ENCODE data around the gene ELMO3.

ELMO3 gene

DNA sequence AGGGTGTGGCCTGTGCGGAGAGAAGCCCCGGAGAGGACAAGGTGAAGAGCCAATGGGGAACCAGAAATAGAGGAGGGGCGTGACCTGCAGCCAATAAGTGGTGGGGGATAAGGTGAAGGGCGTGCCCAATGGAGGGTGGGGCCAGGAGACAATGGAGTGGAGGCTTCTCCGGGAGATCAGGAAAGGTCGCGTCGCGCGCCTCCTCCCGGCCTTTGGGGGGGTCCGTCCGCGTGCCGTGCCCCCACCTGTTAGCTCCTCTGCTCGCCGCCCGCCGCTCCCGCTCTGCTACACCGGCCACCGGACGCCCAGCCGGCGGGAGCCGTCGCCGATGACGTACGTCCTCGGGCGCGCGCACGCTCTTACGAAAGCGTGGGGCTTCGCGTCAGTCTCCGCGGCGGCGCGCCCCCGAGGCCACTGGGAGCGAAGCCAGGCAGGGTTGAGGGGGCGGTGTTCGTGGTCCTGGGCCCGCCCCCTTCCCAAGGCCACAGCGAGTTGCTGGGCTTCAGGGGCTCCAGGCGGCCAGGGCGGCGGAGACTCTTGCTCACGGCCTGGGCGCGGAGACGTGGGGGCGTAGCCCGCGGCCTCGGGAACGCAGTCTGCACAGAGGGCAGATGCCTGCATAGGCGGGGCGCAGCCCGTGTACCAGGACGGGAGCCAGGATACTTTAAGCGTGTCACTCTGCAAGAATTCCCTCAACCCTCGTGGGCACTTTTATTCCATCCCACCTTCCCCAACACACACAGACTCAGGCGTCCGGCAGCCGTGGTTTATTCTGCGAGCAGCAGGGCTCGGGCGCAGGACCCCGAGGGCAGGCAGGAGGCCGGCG is 15.1 kb upstream of the ELMO3 start, which contains the start of gene MATCAP1:
Gene MATCAP1 (minus strand): TSS at position 337 of the 826 bp plus-strand sequence. CDS start 3,353 bp downstream, outside the sequence.
- peak; percentile 93 to 95 for DNase-seq

DNA sequence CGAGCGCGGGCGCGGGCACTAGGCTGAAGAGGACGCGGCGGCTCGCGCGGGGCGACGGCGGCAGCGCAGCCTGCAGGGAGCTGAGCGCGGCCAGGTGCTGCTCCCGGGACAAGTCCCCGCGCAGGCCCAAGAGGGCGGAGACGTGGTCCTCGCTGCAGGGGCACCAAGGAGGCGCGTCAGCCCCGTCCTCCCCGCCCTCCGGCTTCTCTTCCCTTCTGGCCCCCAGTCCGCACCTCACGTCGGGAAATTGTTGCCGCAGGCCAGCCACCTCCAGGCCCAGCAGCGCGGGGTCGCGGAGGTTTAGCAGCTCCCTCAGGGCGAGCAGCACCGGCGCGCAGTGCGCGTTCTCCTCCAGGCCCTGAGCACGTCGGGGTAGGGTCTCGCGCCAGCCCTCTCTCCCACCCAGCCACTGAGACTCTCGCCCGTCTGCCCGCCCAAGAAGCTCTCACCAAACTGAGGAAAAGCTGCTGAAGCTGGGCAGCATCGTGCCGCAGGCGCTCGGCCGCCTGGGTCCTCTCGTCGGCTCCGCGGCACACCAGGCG is 14.4 kb upstream of the ELMO3 start:
- peak in 1 of 2 donors; percentile 57 for DNase-seq

DNA sequence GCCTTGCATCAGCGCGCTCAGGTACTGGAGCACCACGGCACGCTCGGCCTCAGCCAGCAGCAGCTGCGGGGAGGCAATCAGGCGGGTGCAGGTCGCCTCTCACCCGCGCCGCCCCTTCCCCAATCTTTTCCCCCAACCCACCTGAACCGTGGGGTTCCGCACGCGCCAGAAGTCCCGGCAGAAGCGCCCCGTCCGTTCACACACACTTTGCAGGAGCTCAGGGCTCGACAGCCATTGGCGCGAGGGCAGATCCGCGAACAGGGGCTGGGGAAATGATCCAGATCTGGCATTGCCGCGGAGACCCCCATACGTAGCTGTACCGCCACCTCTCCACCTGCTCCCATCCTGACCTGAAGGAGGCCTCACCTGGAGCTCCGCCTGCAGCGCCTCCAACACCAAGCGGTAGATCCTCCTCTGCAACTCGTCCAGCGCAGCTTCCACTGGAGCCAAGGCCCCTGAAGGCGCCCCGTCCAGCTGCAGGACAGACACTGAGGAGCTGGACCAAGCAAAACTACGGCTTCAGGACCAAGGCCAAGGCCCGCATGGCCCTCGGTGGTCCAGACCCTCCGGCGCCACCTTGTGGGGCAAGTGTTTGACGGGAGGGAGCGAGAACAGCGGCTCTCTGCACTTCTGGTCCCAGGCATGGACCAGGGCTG is 13.8 kb upstream of the ELMO3 start:
- peak; percentile 90 for DNase-seq

DNA sequence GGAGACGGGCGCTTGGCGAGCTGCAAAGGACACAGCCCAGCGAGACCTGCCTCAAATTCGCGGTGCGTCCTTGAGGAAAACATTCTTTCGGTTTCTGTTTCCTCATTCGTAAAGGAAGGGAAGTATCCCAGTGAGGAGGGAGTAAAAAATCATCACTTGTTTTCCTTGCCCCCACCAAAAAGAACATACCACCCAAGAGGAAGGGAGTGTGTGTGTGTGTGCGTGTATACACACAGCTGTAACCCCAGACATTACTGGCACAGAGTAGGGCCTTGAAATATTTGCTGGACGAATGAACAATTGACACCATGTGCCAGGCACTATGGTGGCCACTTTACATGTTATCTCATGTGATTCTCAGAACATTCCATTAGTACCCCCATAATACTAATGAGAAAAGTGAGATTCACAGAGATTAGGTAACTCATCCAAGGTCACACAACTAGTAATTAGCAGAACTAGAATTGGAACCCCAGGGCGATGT is 13.2 kb upstream of the ELMO3 start:
- no peak for DNase-seq

DNA sequence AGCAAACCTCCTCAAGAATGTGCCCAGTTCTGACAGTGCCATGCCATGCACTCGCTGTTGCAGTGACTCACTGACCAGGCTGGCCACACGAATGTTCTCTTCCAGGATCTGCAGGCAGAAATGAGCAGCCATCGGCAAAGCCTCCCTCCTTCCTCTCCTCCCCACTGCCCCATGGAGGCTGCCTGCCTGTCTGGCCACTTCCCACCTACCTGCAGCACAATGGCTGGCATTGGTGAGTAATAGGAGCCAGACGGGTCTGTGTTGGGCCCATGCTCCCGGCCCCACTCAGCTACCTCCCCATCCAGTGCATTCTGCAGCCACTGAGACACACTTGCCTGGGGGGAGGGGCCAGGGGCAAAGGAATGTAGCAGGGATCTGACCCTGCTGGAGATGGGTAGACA is 12.4 kb upstream of the ELMO3 start:
- no peak for DNase-seq

DNA sequence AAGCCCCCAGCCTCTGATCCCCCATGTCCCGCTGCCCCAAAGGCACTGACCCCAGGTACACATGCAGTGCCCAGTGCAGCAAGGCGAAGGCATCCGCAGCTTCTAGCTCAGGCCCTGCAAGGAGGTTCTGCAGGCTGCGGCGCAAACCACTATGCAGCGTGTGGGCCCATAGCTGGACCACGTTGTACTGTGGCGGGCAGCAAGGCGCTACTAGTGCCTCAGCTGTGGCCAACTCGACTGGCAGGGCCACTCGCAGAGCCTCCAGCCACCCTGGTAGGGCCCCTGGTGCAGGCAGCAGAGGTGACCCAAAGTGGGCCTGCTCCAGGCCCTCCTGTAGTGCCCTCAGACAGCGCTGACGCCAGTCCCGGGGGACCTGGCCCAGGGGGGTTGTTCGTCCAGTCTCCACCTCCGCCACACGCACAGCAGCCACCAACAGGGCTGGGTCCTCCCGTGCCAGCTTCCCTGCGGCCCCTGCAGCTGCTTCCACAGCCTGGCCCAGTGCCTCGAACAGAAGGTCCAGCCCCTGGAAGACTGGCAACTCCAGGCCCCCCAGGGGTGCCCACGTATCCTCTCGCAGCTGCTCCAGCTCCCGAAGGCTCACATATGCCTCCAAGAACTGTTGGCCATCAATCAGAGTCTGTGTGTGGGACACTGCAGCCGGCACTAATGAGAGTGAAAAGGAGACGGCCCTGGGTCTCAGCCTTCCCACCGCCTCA is 11.6 kb upstream of the ELMO3 start:
- no peak for DNase-seq

DNA sequence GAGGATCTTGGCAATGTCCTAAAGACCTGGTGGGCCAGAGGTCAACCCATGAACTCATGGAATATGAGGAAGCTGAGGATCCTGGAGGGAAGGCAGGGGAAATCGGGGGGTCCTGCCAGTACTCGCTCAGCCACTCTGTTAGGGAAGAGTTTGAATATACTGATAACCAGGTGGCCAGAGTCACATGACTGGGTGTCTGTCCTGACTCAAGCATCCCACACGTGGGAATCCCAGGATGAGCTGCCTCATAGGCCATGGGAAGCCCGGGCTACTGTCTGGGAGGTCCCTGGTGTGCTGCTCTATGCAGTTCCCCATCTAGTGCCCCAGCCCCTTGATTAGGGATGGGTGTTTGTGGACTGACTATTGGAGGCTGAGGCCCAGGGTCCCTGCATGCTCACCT is 10.6 kb upstream of the ELMO3 start:
- DNase-seq, result no peak

DNA sequence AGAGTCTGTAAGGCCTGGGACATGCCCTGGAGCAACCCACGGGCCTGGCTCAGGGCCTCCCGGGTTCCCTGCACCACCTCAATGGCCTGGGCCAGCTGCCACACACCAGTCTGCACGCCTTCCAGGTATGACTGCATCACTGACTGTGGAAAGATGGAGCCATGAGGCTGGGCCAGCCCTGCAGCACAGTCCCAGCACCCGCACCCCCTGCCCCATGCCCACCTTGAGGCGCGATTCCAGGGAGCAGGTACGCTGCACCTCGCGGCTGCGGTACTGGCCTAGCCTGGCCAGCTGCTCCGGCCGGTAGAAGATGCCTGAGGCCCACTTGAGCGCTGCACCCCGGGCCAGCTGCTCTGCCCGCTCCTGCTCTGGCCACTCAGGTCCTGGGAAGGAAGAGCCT is 10.1 kb upstream of the ELMO3 start:
- no peak for DNase-seq

DNA sequence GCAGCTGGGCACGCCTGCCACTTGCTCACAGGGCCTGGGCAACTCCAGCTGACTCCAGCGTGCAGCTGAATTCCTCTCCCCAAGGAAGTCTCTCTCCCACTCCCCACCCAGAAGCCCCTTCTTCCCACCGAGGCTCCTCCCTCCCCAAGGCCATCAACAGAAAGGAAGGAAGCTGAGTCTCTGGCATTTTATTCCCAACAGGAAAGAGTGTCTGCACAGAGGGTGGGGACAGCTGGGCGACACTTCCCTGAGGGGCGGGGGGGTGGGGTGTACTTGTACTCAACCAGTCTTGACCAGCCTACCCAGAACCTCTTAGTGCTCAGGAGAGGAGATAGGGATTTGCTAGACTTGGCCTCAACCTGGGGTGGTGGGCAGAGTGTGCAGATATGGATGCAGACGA is 8.9 kb upstream of the ELMO3 start, which contains the start of gene EXOC3L1:
Gene EXOC3L1 (minus strand): TSS at position 96 of the 400 bp plus-strand sequence. CDS start 460 bp downstream, outside the sequence.
- no peak for DNase-seq

DNA sequence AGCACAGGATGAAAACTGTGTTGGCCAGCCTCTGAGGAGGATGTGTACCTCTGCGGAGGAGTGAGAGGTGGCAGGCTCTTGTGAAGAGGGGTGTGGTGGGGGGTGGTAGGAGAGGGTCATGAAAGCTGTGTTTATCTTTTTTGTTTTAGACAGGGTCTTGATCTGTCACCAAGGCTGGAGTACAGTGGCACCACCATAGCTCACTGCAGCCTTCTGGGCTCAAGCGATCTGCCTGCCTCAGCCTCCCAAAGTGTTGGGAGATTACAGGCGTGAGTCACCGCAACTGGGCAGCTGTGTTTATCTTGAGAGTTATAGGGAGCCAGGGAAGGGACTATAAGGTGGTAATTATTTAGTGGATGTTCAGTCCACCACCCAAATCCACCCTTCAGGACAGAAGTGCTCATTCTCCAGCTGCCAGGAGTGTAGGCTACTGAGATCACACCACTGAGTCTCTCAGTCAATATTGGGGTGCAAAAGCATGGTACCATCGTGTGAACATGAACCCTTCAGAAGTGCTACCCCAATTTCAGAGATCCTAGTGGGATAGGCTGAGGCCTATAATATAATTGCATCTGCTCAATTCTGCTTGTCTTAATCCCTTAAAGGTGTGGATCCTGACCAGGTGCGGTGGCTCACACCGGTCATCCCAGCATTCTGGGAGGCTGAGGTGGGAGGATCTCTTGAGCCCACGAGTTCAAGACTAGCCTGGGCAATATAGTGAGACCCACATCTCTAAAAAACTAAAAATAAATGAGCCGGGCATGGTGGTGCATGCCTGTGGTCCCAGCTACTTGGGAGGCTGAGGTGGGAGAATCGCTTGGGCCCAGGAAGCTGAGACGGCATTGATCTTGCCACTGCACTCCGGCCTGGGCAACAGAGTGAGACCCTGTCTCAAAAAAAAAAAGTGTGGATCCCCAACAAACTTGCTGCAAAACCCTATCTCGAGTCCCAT is 8.2 kb upstream of the ELMO3 start:
- no peak for DNase-seq

DNA sequence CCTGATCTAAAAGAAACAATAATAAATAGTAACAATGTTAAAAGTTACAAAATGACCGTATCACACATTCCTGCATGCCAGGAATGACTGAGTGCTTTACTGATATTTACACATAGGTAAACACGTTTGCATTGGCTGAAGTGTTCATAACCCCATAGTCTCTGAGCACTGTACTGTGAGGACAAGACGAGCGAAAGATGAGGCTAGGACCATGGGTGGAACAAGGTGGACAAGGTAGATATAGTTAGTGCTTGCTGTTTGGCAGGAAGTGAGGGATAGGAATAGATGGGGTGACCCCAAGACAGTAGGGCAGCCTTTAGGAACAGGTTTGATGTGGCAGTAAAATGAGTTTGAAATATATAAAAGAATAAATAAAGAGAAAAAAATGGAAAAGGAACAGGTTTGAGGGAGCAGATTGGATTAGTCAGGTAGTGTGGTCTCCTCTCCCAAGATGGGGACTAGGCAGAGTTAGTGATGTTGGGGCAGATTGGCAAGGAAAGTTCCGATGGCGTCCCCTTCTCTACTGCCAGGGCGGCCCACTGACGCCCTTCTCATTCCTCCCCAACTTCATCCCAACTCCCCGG is 7.4 kb upstream of the ELMO3 start:
- DNase-seq, result no peak

DNA sequence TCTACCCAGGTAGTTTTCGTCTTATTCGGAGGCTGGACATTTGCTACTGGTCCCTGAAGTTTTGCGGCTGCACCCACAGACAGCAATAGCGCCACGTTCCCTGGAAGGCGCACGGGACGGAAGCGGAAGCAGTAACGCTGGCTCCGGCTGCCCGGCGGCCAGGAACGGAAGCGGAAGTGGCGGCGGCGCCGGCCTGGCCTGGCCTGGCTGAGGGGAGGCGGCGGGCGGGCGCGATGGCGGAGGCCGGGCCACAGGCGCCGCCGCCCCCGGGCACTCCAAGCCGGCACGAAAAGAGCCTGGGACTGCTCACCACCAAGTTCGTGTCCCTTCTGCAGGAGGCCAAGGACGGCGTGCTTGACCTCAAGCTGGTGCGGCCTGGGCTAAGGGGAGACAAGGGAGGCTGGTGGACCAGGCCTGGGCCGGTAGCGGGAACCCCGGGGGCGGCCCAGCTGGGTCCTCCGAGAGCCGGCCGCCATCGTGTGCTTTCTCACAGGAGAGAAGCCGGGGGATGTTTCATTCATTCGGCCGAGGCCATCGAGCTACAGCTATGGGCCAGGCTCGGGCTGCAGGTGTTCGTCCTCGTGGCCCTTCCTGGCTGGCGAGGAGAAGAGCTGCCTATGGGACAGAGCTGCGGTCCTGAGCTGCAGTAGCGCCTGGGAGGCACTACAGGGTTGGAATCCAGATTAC is 6.8 kb upstream of the ELMO3 start, which contains the start of gene E2F4:
Gene E2F4 (plus strand): TSS at position 161 of the 687 bp plus-strand sequence. CDS start 73 bp downstream, at position 234.
- peak; percentile 89 to 92 for DNase-seq

DNA sequence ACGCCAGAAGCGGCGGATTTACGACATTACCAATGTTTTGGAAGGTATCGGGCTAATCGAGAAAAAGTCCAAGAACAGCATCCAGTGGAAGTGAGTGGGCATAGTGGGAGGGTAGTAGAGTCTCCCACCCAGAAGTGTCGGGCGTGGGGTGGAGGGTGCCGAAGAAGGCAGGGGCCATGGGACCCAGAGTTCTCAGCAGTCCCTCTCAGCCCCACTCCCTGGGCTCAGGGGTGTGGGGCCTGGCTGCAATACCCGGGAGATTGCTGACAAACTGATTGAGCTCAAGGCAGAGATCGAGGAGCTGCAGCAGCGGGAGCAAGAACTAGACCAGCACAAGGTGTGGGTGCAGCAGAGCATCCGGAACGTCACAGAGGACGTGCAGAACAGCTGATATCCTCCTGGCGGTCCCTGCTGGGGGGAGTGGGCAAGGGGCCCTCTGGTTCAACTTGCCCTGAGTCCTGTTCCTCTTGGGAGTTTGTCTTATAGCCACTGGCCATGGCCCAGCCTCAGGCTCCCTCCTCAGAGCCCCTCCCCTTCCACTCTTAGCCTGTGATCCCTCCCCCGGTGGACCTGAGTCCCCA is 6.1 kb upstream of the ELMO3 start:
- DNase-seq, result no peak

DNA sequence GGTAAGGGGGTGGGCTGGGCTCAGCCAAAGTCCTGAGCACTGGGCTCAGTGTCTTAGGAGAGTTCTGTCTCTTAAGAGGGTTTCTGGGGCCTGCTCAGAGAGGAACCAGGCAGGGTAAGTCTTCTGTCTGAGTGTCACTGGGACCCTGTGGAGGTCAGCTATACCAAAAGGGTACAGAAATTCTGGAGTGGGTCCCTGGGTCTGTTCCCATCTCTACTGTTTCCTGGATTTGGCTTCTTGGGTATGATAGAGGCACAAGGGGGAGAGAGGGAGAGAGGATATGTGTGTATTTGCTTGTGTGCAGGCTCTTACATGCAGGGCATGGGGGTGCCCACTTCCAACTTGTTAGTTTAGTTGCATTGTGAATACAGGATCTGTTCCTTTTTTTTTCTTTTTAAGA is 5.4 kb upstream of the ELMO3 start:
- DNase-seq, result no peak

DNA sequence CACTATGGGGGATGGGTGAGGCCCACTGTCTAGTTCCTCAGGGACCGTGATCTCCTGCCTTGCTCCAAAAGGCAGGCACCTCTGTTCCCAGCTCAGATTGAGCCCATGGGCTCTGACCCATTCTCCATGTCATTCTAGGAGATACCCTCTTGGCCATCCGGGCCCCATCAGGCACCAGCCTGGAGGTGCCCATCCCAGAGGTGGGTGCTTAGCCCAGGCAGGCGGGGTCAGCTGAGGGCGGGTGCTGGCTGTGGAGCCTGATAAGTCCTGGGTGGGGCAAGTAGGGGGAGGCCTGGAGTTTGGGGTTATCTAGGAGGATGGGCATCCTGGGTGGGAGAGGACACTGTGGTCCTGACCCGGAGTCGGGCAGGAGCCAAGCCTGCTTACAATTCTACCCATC is 4.7 kb upstream of the ELMO3 start:
- no peak for DNase-seq

DNA sequence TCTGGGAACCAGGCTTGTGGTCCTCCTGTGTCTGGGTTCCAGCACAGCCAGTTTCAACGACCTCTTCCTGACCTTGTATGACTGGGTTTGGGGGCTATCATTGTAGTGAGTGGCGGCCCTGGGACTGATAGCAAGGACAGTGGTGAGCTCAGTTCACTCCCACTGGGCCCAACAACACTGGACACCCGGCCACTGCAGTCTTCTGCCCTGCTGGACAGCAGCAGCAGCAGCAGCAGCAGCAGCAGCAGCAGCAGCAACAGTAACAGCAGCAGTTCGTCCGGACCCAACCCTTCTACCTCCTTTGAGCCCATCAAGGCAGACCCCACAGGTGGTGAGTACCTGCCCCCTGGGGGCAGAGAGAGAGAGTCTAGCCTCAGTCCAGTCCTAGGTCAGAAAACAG is 3.3 kb upstream of the ELMO3 start:
- no peak for DNase-seq

DNA sequence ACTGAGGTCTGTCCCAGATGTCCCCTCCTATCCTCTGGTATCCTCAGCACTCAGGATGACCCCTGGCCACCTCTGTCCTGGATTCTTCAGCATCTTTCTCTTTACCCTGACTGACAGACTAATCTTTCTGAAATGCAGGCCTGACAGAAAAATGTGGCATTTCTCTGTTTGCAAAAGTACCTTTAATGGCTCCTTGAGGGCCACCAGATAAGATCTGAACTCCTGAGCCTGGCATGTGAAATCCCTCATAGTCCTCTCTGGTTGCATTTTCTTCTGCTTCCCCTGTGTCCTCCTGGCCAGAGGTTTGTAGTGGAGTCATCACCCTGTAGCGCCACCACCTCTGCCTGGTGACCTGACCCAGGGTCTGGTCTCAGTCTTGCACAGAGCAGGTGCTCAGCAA is 2.0 kb upstream of the ELMO3 start:
- DNase-seq, result no peak

DNA sequence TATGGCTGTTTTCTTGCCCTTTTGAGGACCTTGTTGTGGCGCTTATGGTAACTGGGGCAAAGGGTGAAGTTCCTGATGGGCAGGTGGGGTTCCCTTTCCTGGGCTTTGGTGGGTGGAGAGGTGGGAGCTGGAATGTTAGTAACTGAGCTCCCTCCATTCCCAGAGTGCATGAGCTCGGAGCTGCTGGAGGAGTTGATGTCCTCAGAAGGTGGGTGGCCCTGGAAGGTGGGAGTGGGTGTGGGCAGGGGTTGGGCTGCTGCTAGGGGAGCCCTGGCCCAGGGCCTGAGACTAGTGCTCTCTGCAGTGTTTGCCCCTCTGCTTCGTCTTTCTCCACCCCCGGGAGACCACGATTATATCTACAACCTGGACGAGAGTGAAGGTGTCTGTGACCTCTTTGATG is 1.2 kb upstream of the ELMO3 start:
- no peak for DNase-seq

DNA sequence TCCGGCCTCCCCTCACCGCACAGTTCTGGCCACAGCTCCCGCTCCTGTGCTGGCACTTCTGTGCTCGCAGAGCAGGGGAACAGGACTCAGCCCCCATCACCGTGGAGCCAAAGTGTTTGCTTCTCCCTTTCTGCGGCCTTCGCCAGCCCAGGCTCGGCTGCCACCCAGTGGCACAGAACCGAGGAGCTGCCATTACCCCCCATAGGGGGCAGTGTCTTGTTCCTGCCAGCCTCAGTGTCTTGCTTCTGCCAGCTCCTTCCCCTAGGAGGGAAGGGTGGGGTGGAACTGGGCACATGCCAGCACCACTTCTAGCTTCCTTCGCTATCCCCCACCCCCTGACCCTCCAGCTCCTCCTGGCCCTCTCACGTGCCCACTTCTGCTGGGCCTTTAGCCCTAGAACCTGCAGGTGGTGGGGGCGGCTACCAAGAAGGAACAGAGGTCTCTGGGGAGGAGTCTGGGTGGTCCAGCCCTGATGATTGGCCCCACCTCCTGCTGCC is 645 bp upstream of the ELMO3 start:
- no peak for DNase-seq

DNA sequence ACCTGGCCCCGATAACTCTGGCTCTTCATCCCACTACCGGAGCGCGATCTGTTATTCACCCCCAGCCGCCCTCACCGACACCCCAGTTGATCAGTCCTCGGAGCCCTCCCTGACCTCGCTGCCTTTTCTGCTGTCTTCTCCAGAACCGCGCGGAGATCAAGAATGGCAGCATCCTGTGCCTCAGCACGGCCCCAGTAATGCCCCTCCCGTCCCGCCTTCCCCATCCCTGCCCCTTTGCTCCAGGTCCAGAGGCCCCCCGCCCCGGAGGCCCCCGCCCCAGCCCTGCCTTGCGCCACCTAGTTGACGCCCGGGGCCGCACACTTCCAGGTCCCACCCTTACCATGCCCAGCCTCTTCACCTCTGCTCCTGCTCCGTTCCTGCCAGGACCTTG is 872 bp downstream of the ELMO3 start:
- DNase-seq, result no peak

Measured in stimulated activated CD4-positive, alpha-beta T cell treated with anti-CD3 and anti-CD28 coated beads, Interleukin-2, amount 100 ng/mL, for 24 hours (primary cell).